ENCODE measurements around the gene ARID1B. TPM values are rescaled to one million over a fixed set of nuclear protein-coding genes. Genes with fewer than 3 reads are reported as not detected.

The ARID1B gene
- total RNA-seq, 1 donor from 2014 or later = 62.1 TPM

DNA sequence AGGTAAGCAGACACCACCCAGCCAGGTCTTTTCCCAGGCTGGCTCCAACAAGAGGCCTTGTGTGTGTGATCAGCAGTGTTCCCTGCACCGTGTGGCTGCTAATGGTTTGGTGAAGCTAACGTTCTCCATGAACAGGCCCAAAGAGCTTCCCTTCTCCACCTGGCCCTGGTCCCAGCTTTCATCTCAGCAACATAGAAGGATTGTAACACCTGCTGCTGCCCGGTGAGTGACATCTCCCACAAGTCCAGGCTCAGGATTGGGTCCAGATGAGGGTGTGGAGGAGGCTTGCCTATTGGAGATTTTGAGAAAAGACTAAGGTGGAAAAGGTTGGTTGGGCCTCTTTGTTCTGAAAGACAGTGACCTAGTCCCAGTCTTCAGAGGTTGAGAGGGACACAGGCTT, 456.5 kb downstream of the ARID1B start:
- Mint-ChIP-seq H3K4me3 (peak overlapping the region; percentile 10), H3K27ac (no peak overlapping the region), H3K27me3 (ENCODE audit: insufficient read depth, low read depth) (peaks cover 52% of the 10 kb centered on the region), H3K9me3 (peaks cover 9% of the 10 kb centered on the region), H3K36me3 (peaks cover 3% of the 10 kb centered on the region), H3K4me1 (peaks cover 31% of the 10 kb centered on the region)
- Histone ChIP-seq H3K4me3 (no peak overlapping the region), H3K27me3 (peaks cover 58% of the 10 kb centered on the region), H3K27ac (no peak overlapping the region), H3K9me3 (ENCODE audit: low read depth) (no peaks in the 10 kb centered on the region), H2AFZ (replicated peaks) (no peak overlapping the region), H3K4me1 (peaks cover 26% of the 10 kb centered on the region), H3F3A (ENCODE audit: low read depth) (peaks cover 14% of the 10 kb centered on the region), H3K4me2 (no peak overlapping the region), H3K79me2 (ENCODE audit: low read depth) (no peaks in the 10 kb centered on the region), H3K36me3 (no peaks in the 10 kb centered on the region), H3K9ac (no peak overlapping the region), H4K20me1 (ENCODE audit: low read depth) (peaks cover 3% of the 10 kb centered on the region)
- DNase-seq (ENCODE audit: low spot score) = no peak
- TF ChIP-seq EZH2 (IDR thresholded peaks at IDR 0.05) (no peak), EZH2phosphoT487 (IDR thresholded peaks at IDR 0.05) (no peak)

DNA sequence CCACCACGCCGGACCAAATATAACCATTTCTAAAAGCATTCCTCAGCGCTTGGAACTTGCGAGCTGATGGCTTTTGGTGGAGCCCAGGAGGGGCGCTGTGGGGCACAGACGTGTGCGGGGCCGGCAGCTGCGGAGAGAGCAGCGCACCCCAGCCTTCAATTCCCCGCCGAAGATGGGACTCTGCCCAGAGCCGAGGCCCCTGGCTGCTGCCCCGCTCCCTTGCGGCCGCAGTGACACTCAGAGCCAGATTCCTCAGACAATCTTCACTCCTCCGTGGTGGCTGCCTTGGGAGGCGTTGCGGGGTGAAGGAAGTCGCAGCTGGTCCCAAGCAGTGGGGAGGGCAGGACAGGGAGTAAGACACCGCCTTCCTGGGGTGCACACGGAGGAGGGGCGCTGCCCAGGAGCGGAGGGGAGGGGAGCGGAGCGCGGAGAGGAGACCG, 458.4 kb downstream of the ARID1B start:
- Histone ChIP-seq H3K4me3 (peak overlapping the region; percentile 63), H3K27me3 (peaks cover 58% of the 10 kb centered on the region), H3K9me3 (ENCODE audit: low read depth) (no peaks in the 10 kb centered on the region), H3K36me3 (no peaks in the 10 kb centered on the region), H3K4me2 (peak overlapping the region; percentile 89), H3K79me2 (ENCODE audit: low read depth) (no peaks in the 10 kb centered on the region), H3K9ac (no peak overlapping the region), H3K4me1 (peaks cover 19% of the 10 kb centered on the region), H2AFZ (replicated peaks) (peak overlapping the region; percentile 96), H3K27ac (no peak overlapping the region), H4K20me1 (ENCODE audit: low read depth) (peaks cover 3% of the 10 kb centered on the region), H3F3A (ENCODE audit: low read depth) (peaks cover 14% of the 10 kb centered on the region)
- TF ChIP-seq EZH2 (IDR thresholded peaks at IDR 0.05) = no peak
- TF ChIP-seq EZH2phosphoT487 (IDR thresholded peaks at IDR 0.05) = no peak
- TF ChIP-seq, protein P1, sequence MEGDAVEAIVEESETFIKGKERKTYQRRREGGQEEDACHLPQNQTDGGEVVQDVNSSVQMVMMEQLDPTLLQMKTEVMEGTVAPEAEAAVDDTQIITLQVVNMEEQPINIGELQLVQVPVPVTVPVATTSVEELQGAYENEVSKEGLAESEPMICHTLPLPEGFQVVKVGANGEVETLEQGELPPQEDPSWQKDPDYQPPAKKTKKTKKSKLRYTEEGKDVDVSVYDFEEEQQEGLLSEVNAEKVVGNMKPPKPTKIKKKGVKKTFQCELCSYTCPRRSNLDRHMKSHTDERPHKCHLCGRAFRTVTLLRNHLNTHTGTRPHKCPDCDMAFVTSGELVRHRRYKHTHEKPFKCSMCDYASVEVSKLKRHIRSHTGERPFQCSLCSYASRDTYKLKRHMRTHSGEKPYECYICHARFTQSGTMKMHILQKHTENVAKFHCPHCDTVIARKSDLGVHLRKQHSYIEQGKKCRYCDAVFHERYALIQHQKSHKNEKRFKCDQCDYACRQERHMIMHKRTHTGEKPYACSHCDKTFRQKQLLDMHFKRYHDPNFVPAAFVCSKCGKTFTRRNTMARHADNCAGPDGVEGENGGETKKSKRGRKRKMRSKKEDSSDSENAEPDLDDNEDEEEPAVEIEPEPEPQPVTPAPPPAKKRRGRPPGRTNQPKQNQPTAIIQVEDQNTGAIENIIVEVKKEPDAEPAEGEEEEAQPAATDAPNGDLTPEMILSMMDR (IDR thresholded peaks at IDR 0.05) = peak; percentile 86
- DNase-seq (ENCODE audit: low spot score) = peak; percentile 90
- Mint-ChIP-seq H3K4me3 (peak overlapping the region; percentile 89), H3K9me3 (peaks cover 9% of the 10 kb centered on the region), H3K27me3 (ENCODE audit: insufficient read depth, low read depth) (peaks cover 50% of the 10 kb centered on the region), H3K4me1 (peaks cover 34% of the 10 kb centered on the region), H3K36me3 (peaks cover 3% of the 10 kb centered on the region), H3K27ac (no peak overlapping the region)

DNA sequence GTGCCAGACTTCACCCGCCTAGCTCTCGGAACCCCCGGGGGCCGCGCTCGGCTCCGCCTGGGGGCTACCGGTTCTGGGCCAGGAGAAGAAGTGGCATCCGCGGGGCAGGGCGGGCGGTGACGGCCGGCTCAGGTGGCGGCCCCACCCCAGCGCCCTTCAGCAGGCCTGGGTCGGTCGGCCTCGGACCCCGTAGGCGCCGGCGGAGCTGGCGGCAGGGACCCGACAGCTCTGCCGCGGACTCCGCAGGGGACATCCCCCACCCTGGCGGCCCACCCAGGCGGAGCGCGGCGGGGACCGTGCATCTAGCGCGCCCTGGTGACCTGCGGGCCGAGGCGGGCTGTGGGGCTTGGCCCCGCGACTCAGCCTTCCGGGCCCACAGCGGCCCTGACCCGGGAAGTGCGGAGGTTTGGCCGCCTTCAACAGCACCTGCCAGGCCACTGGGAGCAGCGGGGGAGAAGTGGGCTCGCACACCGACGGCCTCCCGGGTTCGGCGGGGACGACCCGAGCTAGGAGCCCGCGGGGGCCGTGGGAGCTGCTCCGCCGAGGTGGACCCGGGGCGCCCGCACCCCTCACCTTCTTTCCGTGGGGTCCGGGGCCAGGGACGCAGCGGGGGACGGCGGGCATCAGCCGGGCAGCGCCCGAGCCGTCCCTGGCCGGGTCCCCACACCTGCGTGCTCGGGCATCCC, 459.0 kb downstream of the ARID1B start:
- peak overlapping the region; percentile 89 for H3K4me3 Mint-ChIP-seq
- Histone ChIP-seq H3K9ac (no peak overlapping the region), H3K4me2 (peak overlapping the region; percentile 89), H3K9me3 (ENCODE audit: low read depth) (no peaks in the 10 kb centered on the region), H3K4me1 (peaks cover 19% of the 10 kb centered on the region), H3K79me2 (ENCODE audit: low read depth) (no peaks in the 10 kb centered on the region), H3F3A (ENCODE audit: low read depth) (peaks cover 14% of the 10 kb centered on the region), H3K27me3 (peaks cover 58% of the 10 kb centered on the region), H2AFZ (replicated peaks) (peak overlapping the region; percentile 96), H3K4me3 (peak overlapping the region; percentile 63), H4K20me1 (ENCODE audit: low read depth) (peaks cover 3% of the 10 kb centered on the region), H3K36me3 (no peaks in the 10 kb centered on the region), H3K27ac (no peak overlapping the region)
- peaks cover 34% of the 10 kb centered on the region for H3K4me1 Mint-ChIP-seq
- DNase-seq (ENCODE audit: low spot score) = peak; percentile 41
- H3K9me3 Mint-ChIP-seq = peaks cover 9% of the 10 kb centered on the region
- TF ChIP-seq, protein P1 (IDR thresholded peaks at IDR 0.05) = no peak
- TF ChIP-seq EZH2phosphoT487 (IDR thresholded peaks at IDR 0.05) (peak; percentile 84), EZH2 (IDR thresholded peaks at IDR 0.05) (peak; percentile 94)
- peaks cover 3% of the 10 kb centered on the region for H3K36me3 Mint-ChIP-seq
- H3K27me3 Mint-ChIP-seq (ENCODE audit: insufficient read depth, low read depth) = peaks cover 49% of the 10 kb centered on the region
- H3K27ac Mint-ChIP-seq = no peak overlapping the region

DNA sequence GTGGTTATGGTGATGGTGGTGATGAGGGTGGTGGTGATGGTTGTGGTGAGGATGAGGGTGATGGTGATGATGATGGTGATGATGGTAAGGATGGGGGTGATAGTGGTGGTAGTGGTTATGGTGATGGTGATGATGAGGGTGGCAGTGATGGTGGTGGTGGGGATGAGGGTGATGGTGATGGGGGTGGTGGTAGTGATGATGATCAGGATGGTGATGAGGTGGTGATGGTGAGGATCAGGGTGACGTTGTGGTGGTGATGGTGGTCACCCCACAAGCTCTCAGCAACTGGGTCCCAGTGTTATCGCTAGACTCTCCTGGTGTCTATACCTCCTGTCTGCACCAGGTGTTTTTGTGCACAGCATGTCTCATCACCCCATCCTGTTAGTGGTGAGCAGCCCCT, 461.2 kb downstream of the ARID1B start:
- Mint-ChIP-seq H3K4me3 (no peak overlapping the region), H3K4me1 (peaks cover 34% of the 10 kb centered on the region), H3K36me3 (peaks cover 3% of the 10 kb centered on the region), H3K27me3 (ENCODE audit: insufficient read depth, low read depth) (peaks cover 44% of the 10 kb centered on the region), H3K27ac (no peak overlapping the region), H3K9me3 (peaks cover 9% of the 10 kb centered on the region)
- no peak overlapping the region for H3K4me3 ChIP-seq
- no peaks in the 10 kb centered on the region for H3K9me3 ChIP-seq (ENCODE audit: low read depth)
- no peak overlapping the region for H3K27ac ChIP-seq
- H3K9ac ChIP-seq = no peak overlapping the region
- H3F3A ChIP-seq (ENCODE audit: low read depth) = peaks cover 14% of the 10 kb centered on the region
- H3K36me3 ChIP-seq = no peaks in the 10 kb centered on the region
- TF ChIP-seq EZH2phosphoT487 (IDR thresholded peaks at IDR 0.05) (no peak), EZH2 (IDR thresholded peaks at IDR 0.05) (no peak)
- TF ChIP-seq, protein P1 (IDR thresholded peaks at IDR 0.05) = no peak
- peaks cover 19% of the 10 kb centered on the region for H3K4me1 ChIP-seq
- H3K4me2 ChIP-seq = no peak overlapping the region
- H3K27me3 ChIP-seq = peaks cover 50% of the 10 kb centered on the region
- H3K79me2 ChIP-seq (ENCODE audit: low read depth) = no peaks in the 10 kb centered on the region
- H4K20me1 ChIP-seq (ENCODE audit: low read depth) = peaks cover 3% of the 10 kb centered on the region
- DNase-seq (ENCODE audit: low spot score) = no peak
- H2AFZ ChIP-seq (replicated peaks) = no peak overlapping the region

All from neural progenitor cell (in vitro differentiated cells).